ENCODE data around the gene HSPBAP1.

Gene HSPBAP1

DNA sequence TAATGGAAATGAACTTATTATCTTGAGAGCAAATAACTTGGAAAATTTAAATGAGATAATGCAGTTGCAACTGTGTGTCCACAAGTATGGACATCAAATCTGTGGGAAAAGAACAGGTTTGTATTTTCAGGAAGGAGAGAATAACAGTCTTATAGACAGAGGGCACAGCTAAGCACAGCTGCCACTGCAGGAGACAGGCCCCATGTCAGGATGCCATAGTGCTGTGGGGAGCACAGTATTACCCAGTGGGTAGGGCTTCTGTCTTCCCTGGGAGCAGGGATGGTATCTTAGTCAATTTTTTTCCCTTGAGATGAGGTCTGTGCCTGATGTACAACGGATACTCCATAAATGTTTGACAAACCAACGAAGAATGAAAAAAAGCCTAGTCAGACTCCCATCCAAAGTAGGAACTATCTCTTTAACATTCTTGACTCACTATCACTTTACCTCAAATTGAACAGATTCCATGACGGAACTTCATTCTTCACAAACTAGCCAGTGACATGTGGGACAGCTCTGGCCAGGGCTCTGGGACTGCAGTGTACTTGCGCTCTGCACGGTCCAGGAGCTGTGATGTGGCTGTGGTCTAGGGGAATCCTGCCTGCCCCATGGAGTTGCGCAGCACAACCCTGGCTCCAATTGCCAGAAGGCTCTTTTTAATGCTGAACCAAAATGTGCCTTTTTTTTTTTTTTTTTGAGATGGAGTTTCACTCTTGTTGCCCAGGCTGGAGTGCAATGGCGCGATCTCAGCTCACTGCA, 64.7 kb downstream of the HSPBAP1 start:
- ATAC-seq, result peak; percentile 53
- TF ChIP-seq PPARA (CRISPR knock-in tag; IDR thresholded peaks at IDR 0.05; ENCODE audit: borderline replicate concordance) (no peak), ZNF8 (CRISPR knock-in tag; IDR thresholded peaks at IDR 0.05) (no peak)
- TF ChIP-seq, protein P1, sequence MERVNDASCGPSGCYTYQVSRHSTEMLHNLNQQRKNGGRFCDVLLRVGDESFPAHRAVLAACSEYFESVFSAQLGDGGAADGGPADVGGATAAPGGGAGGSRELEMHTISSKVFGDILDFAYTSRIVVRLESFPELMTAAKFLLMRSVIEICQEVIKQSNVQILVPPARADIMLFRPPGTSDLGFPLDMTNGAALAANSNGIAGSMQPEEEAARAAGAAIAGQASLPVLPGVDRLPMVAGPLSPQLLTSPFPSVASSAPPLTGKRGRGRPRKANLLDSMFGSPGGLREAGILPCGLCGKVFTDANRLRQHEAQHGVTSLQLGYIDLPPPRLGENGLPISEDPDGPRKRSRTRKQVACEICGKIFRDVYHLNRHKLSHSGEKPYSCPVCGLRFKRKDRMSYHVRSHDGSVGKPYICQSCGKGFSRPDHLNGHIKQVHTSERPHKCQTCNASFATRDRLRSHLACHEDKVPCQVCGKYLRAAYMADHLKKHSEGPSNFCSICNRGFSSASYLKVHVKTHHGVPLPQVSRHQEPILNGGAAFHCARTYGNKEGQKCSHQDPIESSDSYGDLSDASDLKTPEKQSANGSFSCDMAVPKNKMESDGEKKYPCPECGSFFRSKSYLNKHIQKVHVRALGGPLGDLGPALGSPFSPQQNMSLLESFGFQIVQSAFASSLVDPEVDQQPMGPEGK (CRISPR knock-in tag; IDR thresholded peaks at IDR 0.05; ENCODE audit: borderline replicate concordance), result no peak
- TF ChIP-seq, protein P2, sequence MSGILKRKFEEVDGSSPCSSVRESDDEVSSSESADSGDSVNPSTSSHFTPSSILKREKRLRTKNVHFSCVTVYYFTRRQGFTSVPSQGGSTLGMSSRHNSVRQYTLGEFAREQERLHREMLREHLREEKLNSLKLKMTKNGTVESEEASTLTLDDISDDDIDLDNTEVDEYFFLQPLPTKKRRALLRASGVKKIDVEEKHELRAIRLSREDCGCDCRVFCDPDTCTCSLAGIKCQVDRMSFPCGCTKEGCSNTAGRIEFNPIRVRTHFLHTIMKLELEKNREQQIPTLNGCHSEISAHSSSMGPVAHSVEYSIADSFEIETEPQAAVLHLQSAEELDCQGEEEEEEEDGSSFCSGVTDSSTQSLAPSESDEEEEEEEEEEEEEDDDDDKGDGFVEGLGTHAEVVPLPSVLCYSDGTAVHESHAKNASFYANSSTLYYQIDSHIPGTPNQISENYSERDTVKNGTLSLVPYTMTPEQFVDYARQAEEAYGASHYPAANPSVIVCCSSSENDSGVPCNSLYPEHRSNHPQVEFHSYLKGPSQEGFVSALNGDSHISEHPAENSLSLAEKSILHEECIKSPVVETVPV (CRISPR knock-in tag; IDR thresholded peaks at IDR 0.05), result no peak
- TF ChIP-seq, protein P3, sequence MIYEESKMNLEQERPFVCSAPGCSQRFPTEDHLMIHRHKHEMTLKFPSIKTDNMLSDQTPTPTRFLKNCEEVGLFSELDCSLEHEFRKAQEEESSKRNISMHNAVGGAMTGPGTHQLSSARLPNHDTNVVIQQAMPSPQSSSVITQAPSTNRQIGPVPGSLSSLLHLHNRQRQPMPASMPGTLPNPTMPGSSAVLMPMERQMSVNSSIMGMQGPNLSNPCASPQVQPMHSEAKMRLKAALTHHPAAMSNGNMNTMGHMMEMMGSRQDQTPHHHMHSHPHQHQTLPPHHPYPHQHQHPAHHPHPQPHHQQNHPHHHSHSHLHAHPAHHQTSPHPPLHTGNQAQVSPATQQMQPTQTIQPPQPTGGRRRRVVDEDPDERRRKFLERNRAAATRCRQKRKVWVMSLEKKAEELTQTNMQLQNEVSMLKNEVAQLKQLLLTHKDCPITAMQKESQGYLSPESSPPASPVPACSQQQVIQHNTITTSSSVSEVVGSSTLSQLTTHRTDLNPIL (CRISPR knock-in tag; IDR thresholded peaks at IDR 0.05; ENCODE audit: low read depth), result no peak

DNA sequence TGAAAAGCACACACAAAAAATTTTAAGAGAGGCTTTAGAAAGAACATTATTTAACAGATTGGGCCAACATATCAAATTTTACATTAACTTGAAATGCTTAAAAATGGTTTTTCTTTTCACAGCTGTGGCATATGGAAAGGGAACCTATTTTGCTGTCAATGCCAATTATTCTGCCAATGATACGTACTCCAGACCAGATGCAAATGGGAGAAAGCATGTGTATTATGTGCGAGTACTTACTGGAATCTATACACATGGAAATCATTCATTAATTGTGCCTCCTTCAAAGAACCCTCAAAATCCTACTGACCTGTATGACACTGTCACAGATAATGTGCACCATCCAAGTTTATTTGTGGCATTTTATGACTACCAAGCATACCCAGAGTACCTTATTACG, 65.4 kb downstream of the HSPBAP1 start:
- peak; percentile 67 for ATAC-seq
- TF ChIP-seq ARNTL (CRISPR knock-in tag; IDR thresholded peaks at IDR 0.05; ENCODE audit: borderline replicate concordance, low read depth), result no peak
- TF ChIP-seq, protein P4, sequence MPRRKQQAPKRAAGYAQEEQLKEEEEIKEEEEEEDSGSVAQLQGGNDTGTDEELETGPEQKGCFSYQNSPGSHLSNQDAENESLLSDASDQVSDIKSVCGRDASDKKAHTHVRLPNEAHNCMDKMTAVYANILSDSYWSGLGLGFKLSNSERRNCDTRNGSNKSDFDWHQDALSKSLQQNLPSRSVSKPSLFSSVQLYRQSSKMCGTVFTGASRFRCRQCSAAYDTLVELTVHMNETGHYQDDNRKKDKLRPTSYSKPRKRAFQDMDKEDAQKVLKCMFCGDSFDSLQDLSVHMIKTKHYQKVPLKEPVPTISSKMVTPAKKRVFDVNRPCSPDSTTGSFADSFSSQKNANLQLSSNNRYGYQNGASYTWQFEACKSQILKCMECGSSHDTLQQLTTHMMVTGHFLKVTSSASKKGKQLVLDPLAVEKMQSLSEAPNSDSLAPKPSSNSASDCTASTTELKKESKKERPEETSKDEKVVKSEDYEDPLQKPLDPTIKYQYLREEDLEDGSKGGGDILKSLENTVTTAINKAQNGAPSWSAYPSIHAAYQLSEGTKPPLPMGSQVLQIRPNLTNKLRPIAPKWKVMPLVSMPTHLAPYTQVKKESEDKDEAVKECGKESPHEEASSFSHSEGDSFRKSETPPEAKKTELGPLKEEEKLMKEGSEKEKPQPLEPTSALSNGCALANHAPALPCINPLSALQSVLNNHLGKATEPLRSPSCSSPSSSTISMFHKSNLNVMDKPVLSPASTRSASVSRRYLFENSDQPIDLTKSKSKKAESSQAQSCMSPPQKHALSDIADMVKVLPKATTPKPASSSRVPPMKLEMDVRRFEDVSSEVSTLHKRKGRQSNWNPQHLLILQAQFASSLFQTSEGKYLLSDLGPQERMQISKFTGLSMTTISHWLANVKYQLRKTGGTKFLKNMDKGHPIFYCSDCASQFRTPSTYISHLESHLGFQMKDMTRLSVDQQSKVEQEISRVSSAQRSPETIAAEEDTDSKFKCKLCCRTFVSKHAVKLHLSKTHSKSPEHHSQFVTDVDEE (CRISPR knock-in tag; IDR thresholded peaks at IDR 0.05), result no peak
- TF ChIP-seq ESRRG (CRISPR knock-in tag; IDR thresholded peaks at IDR 0.05), result no peak
- TF ChIP-seq TOX (CRISPR knock-in tag; IDR thresholded peaks at IDR 0.05; ENCODE audit: borderline replicate concordance), result no peak
- TF ChIP-seq, protein P3 (CRISPR knock-in tag; IDR thresholded peaks at IDR 0.05; ENCODE audit: low read depth), result no peak
- TF ChIP-seq PPARA (CRISPR knock-in tag; IDR thresholded peaks at IDR 0.05; ENCODE audit: borderline replicate concordance), result no peak
- no peak for TF ChIP-seq RARB (CRISPR knock-in tag; IDR thresholded peaks at IDR 0.05)

DNA sequence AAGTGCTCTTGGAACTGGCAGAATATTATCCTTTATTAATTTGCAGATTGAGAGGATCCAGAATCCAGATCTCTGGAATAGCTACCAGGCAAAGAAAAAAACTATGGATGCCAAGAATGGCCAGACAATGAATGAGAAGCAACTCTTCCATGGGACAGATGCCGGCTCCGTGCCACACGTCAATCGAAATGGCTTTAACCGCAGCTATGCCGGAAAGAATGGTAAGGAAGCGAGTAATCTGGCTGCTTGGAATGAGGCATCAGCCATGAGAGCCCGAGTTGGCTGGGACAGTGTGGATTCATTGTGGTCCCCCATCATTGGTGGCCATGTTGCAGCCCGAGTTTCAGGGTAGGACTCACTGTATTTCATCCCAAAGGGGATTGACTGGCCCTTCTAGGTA, 65.9 kb downstream of the HSPBAP1 start:
- peak; percentile 73 for ATAC-seq
- no peak for TF ChIP-seq ISL1 (CRISPR knock-in tag; IDR thresholded peaks at IDR 0.05)
- no peak for TF ChIP-seq ESRRG (CRISPR knock-in tag; IDR thresholded peaks at IDR 0.05)
- TF ChIP-seq ZNF565 (CRISPR knock-in tag; conservative IDR thresholded peaks at IDR 0.05; ENCODE audit: low read depth), result no peak
- TF ChIP-seq OSR1 (CRISPR knock-in tag; IDR thresholded peaks at IDR 0.05), result no peak
- TF ChIP-seq BACH2 (CRISPR knock-in tag; IDR thresholded peaks at IDR 0.05; ENCODE audit: borderline replicate concordance), result no peak
- no peak for TF ChIP-seq ZNF8 (CRISPR knock-in tag; IDR thresholded peaks at IDR 0.05)
- no peak for TF ChIP-seq ARNTL (CRISPR knock-in tag; IDR thresholded peaks at IDR 0.05; ENCODE audit: borderline replicate concordance, low read depth)
- TF ChIP-seq TCF4 (CRISPR knock-in tag; IDR thresholded peaks at IDR 0.05; ENCODE audit: borderline replicate concordance), result no peak
- TF ChIP-seq, protein P1 (CRISPR knock-in tag; IDR thresholded peaks at IDR 0.05; ENCODE audit: borderline replicate concordance), result no peak
- TF ChIP-seq ZNF70 (CRISPR knock-in tag; IDR thresholded peaks at IDR 0.05), result no peak
- TF ChIP-seq, protein P5, sequence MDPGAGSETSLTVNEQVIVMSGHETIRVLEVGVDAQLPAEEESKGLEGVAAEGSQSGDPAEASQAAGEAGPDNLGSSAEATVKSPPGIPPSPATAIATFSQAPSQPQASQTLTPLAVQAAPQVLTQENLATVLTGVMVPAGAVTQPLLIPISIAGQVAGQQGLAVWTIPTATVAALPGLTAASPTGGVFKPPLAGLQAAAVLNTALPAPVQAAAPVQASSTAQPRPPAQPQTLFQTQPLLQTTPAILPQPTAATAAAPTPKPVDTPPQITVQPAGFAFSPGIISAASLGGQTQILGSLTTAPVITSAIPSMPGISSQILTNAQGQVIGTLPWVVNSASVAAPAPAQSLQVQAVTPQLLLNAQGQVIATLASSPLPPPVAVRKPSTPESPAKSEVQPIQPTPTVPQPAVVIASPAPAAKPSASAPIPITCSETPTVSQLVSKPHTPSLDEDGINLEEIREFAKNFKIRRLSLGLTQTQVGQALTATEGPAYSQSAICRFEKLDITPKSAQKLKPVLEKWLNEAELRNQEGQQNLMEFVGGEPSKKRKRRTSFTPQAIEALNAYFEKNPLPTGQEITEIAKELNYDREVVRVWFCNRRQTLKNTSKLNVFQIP (CRISPR knock-in tag; IDR thresholded peaks at IDR 0.05; ENCODE audit: borderline replicate concordance, low read depth), result no peak
- TF ChIP-seq ZC3H10 (CRISPR knock-in tag; IDR thresholded peaks at IDR 0.05), result no peak
- TF ChIP-seq GLIS3 (CRISPR knock-in tag; IDR thresholded peaks at IDR 0.05), result no peak
- TF ChIP-seq PPARA (CRISPR knock-in tag; IDR thresholded peaks at IDR 0.05; ENCODE audit: borderline replicate concordance), result no peak
- TF ChIP-seq, protein P3 (CRISPR knock-in tag; IDR thresholded peaks at IDR 0.05; ENCODE audit: low read depth), result no peak

Data from SK-N-SH treated with all-trans-retinoic acid at 6 μM for 48 hours (cell line).